Measurements from ENCODE around the gene PIGO.

Gene PIGO

GRCh38 chr9:35096035-35096849 lies at the start of gene PIGO:
TSS of gene PIGO (minus strand) at chr9:35096591. CDS start at chr9:35095565, 1,026 bp downstream.
- peak; percentile 77 for DNase-seq

DNA sequence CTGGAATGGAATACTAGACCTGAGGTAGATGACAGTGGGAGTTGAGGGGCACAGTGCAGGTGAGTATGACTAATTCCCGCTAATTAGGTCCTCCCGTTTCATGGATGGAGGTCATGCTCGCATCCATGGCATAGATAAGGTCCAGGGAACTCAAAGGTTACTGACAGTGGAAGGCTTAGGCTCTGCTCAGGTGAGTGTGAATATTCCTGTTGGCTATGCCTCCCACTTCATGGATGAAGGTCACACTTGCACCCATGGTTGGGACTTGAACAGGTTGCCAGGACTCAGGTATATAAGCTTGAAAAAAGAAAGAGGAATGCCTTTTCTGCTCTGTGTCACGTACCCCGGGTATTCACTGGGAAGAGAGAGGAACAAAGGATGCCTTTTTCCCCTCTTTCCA lies 45.6 kb upstream of the PIGO start:
- no peak for DNase-seq

GRCh38 chr9:35140093-35140492 lies 43.7 kb upstream of the PIGO start:
- DNase-seq = no peak

GRCh38 chr9:35136866-35137265 lies 40.5 kb upstream of the PIGO start:
- DNase-seq = no peak

- no peak for DNase-seq
These were observed 39.6 kb upstream of the PIGO start for GRCh38 chr9:35135988-35136387.

- no peak for DNase-seq
These were observed 38.5 kb upstream of the PIGO start for GRCh38 chr9:35134920-35135319.

DNA sequence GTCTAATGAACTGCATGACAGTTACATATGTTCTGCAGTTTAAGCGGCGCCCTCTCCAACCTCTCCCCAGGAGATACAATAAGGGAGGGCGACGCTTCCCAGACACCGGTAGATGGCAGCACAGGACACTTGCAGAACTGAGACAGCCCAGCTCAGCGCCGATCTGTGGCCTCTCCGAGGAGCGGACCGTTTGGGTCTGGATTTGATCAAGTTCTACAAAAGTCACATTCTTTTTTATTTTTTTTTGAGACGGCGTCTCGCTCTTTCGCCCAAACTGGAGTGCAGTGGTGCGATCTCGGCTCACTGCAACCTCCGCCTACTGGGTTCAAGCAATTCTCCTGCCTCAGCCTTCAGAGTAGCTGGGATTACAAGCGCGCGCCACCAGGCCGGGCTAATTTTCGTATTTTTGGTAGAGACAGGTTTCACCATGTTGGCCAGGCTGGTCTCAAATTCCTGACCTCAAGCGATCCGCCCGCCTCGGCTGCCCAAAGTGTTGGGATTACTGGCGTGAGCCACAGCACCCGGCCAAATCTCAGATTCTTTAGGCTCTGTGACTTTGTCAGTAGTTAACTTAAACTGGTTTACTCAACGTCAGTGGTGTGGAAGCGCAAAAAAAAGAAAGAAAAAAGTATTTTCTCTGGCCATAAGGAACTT lies 20.6 kb upstream of the PIGO start:
- DNase-seq = peak; percentile 85

DNA sequence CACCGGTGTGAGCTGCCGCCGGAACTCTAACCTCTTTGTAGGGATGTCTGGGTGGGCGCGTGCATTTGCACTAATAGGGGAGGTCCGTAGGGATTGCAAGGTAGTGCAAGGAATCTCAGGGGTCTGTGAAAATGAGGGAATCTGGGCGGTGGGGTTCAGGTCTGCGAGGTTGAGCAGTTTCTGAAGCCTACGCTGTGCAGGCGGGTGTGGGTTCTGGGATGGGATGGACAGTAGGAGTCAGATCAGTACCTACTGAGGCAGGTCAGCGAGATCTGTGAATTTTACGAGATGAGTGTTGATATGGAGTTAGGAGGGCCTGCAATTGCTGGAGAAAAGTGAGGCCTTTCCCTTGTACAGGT lies 20.1 kb upstream of the PIGO start:
- DNase-seq = no peak

GRCh38 chr9:35115680-35116538 lies 19.5 kb upstream of the PIGO start, which contains the start of gene ATOSB:
TSS of gene ATOSB (minus strand) at chr9:35115862. CDS start at chr9:35108274, 7,588 bp downstream.
- DNase-seq = peak; percentile 83

DNA sequence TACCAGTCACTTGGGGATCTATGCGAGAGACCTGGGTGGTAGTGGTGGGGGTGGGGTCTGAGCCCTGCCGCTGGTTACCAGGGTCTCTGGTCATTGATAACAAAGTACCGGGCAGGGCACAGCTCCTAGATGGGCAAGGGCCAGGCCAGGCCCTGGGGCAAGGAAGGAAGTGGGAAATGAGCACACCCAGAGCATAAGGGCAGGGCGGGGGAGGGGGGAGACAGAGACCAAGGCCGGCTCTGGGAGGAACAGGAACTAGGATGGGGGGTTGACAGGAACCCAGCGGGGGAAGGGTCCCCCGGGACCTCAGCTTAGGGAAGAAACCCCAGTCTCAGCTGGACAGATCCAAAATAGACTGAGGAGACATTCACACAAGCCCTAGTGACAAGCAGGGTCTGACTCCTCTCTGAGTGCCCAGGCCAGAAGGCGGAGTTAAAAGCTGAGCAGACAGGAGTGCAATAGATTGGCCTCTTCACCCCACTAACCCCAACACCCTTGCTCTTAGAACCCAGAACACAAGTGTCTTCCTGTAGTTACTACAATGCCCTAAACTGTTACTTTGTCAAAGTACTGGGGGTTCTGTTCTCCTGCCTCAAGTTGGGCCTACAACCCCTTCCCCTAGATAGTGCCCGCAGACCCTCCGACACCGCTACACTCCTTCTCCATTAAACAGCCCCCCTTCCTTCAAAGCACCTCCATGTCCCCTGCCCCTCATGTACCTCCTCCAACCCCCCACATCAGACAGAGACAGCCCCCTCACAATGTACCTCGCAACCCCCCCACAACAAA lies 18.6 kb upstream of the PIGO start:
- no peak for DNase-seq

DNA sequence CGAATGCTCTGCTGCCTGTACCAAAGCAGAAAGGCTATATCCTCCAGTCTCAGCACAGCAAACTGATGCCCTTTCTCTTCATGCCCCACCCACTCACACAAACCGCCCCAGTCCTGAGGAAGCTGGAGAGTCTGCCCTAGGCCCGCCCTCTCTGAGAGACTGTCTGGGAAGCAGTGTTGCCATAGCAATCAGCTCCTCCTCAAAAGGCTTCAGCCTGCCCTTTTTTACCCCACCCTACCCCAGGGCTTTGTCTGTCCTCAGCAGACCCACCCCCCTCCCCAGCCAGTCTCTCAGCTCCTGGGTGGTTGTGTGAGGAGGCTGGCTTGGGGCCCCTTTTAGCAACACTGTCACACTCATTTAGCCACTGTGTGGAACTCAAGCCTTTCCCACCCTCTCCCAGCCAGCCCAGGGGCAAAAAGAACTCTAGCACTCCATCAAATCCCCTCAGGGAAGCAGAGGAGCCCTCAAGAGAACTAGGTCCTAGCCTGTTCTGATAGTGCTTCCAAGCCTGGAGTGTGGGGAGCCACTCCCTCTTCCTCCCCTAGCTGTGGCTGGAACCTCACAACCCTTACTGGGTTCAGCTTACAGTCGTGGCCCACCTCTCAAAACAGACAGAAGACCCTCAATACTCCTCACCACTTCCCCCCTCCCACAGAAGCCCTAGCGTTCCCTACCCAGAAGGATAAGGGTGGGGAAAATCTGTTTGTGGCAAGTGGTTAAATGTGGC lies 17.9 kb upstream of the PIGO start:
- no peak for DNase-seq

GRCh38 chr9:35112257-35113020 lies 16.0 kb upstream of the PIGO start:
- no peak for DNase-seq

DNA sequence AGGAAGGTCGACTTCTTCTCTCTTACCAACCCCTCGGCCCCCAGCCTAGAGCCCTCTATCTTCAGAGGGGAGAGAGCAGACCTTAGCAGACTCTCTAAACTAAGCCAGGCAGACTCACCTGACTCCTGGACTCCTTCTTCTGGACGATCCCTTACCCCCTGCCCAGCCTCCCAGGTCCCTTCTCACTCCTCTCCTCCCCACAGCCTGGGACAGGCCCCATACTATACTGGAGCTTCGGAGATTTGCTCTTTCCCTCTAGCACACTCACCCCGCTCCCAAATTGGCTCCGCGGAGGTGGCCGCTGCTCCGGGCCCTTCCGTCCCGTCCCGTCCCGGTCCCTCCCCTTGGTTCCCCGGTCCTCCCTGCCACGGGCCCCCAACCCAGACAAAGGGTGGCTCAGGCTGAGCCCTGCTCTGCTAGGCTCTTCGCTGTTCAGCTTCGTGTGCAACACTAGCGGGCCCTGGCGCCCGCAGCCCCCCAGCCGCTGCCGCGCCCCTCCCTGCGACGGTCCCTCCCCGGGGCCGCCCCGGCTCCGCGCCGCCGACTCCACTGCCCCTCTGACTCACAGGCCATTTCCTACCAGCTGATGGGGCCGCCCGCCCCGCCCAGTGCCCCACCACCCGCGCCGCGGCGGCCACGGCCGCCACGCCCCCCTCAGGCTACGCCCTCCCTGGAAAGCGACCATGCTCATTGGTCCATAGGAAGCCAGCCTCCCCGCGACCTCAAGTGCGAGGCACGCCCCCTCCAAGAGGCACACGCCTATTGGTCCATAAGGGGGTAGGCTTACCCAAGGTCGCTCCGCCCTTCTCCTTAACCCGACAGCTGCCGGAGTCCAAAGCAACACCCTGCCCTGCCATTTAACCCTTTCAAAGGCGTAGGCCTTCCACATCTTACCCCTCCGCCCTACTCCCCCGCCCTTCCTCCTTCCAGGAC lies 14.9 kb upstream of the PIGO start:
- peak; percentile 91 for DNase-seq

- DNase-seq = no peak
These were observed 14.0 kb upstream of the PIGO start for GRCh38 chr9:35110327-35110761.

GRCh38 chr9:35108946-35109575 lies 12.7 kb upstream of the PIGO start:
- no peak for DNase-seq

DNA sequence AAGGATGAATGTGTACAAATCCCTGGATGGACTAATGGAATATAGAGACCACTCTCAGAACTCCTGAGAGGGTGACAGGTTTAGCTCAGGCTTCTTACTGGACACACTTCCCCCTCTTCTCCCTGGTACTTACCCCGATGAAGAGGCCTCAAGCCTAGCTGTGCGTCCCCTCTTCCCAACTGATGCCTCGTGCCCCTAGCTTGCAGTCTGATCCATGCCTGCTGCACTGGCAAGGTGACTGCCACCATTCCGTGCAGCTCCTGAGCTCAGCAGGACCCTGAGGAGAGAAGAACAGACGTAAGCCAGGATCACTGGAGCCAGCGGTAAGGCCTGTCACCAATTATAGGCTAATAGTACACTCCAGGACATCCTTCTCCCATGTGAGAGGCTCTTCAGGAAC lies 12.1 kb upstream of the PIGO start:
- no peak for DNase-seq

- DNase-seq = no peak
These were observed 11.2 kb upstream of the PIGO start for GRCh38 chr9:35107297-35108290.

- no peak for DNase-seq
These were observed 9.9 kb upstream of the PIGO start for GRCh38 chr9:35106343-35106730.
